HepG2 (cell line): ENCODE data around the gene DNMT3A. TPM values are rescaled to one million over a fixed set of nuclear protein-coding genes. Genes with fewer than 3 reads are reported as not detected.

Experiments
- ATAC-seq: fragments of 200-7000 bp; cut with Tn5 transposase; 3 replicates; pipeline ENCODE4 v1.9.1; 2020; ENCODE audit warnings: mild to moderate bottlenecking, moderate library complexity
- BruUV-seq: library from RNA; stranded (reverse); fragments of 400-500 nt; replicated peaks from 2 replicates; lab custom pipeline; 2021; lab: Mats Ljungman, UMichigan
- CTCF ChIA-PET: fragments of 300-600 bp; formaldehyde crosslinking; extraction: SDS; loops from one replicate; lab custom pipeline; 2021; ENCODE audit warnings: low total read pairs, inconsistent platforms, low intra/inter-chr PET ratio; lab: Yijun Ruan, JAX
- POLR2A ChIA-PET: fragments of 350-600 bp; sonication (Branson Sonifier 250); formaldehyde crosslinking; loops from one replicate; lab custom pipeline; 2020; ENCODE audit warnings: antibody characterized with exemption, inconsistent platforms; lab: Yijun Ruan, JAX
- DNase-seq: peaks from one replicate; pipeline ENCODE4 v3.0.0-alpha.2; 2015; ENCODE audit warnings: low spot score
- FAIRE-seq: peaks from 3 replicates; lab custom pipeline; 2011; peaks lifted over from hg19 to GRCh38; lab: Jason Lieb, UNC
- H2AFZ ChIP-seq: one replicate; pipeline ENCODE4 v1.6.1; 2011; ENCODE audit warnings: low read length, inconsistent platforms
- H3K27ac ChIP-seq: fragments of 300-600 bp; 3 replicates; pipeline ENCODE4 v1.8.0; 2011; ENCODE audit warnings: mixed run types, mild to moderate bottlenecking, mixed read lengths, low read length, inconsistent platforms; ENCODE audit not compliant: insufficient read depth; ENCODE audit errors: extremely low read length
- H3K27me3 ChIP-seq, 2 experiments: fragments of 200-600 bp in 1 of 2; 2 replicates in 1 of 2; 3 replicates in 1 of 2; pipeline versions ENCODE4 v1.6.0 to v1.8.0; 2011; ENCODE audit warnings: low read length in 2 of 2, mild to moderate bottlenecking in 2 of 2, moderate library complexity in 2 of 2, inconsistent platforms in 1 of 2; ENCODE audit not compliant: insufficient read depth in 2 of 2, control insufficient read depth in 1 of 2
- H3K36me3 ChIP-seq, 2 experiments: fragments of 200-600 bp in 1 of 2; replicated peaks in 1 of 2; 2 replicates in 1 of 2; 3 replicates in 1 of 2; pipeline versions ENCODE4 v1.5.1 to v1.8.0; 2011; ENCODE audit warnings: low read length in 2 of 2, inconsistent platforms in 1 of 2; ENCODE audit not compliant: insufficient read depth in 2 of 2, control insufficient read depth in 1 of 2
- H3K4me1 ChIP-seq: 2 replicates; pipeline ENCODE4 v1.5.1; 2012; ENCODE audit warnings: low read length, inconsistent platforms; ENCODE audit not compliant: insufficient read depth
- H3K4me2 ChIP-seq: 2 replicates; pipeline ENCODE4 v1.6.0; 2011; ENCODE audit warnings: low read depth, low read length, inconsistent platforms
- H3K4me3 ChIP-seq, 3 experiments: fragments of 200-600 bp in 1 of 3; sonication (generic), shearing (Covaris generic) in 1 of 3; replicated peaks in 1 of 3; 2 replicates each; pipeline ENCODE4 v1.5.1; 2011 to 2016; ENCODE audit warnings: low read length in 3 of 3, inconsistent platforms in 2 of 3, low read depth in 2 of 3, mild to moderate bottlenecking in 2 of 3, control low read depth in 1 of 3, mixed read lengths in 1 of 3; ENCODE audit not compliant: insufficient read depth in 1 of 3
- H3K79me2 ChIP-seq: one replicate; pipeline ENCODE4 v1.6.1; 2011; ENCODE audit warnings: low read length, inconsistent platforms; ENCODE audit not compliant: insufficient read depth
- H3K9ac ChIP-seq: 2 replicates; pipeline ENCODE4 v1.6.0; 2011; ENCODE audit warnings: mild to moderate bottlenecking, low read depth, low read length, inconsistent platforms; ENCODE audit not compliant: insufficient read depth
- H3K9me3 ChIP-seq: 2 replicates; pipeline ENCODE4 v1.5.1; 2012; ENCODE audit warnings: mild to moderate bottlenecking, low read length
- H4K20me1 ChIP-seq: 2 replicates; pipeline ENCODE4 v1.6.0; 2011; ENCODE audit warnings: inconsistent platforms, mild to moderate bottlenecking, low read length, moderate library complexity; ENCODE audit not compliant: insufficient read depth
- CEBPG ChIP-seq: IDR thresholded peaks from 2 replicates; pipeline ENCODE4 v1.6.1; 2016
- JDP2 ChIP-seq: sonication (generic); formaldehyde crosslinking; IDR thresholded peaks from 2 replicates; pipeline ENCODE4 v1.8.1; 2022; ENCODE audit warnings: missing genetic modification reagents, borderline replicate concordance
- KLF15 ChIP-seq: sonication (generic); formaldehyde crosslinking; IDR thresholded peaks from 2 replicates; pipeline ENCODE4 v1.8.1; 2023; ENCODE audit warnings: borderline replicate concordance, mild to moderate bottlenecking, inconsistent platforms, missing genetic modification reagents, mixed read lengths
- MIER3 ChIP-seq: IDR thresholded peaks from 2 replicates; pipeline ENCODE4 v1.6.1; 2016; ENCODE audit warnings: missing compliant biosample characterization, borderline replicate concordance
- PTBP1 ChIP-seq: fragments of 200-400 bp; formaldehyde crosslinking; IDR thresholded peaks from 2 replicates; pipeline ENCODE4 v1.6.1; 2018; ENCODE audit warnings: low read length, low read depth; ENCODE audit not compliant: poor library complexity, severe bottlenecking
- RBM22 ChIP-seq: fragments of 200-400 bp; formaldehyde crosslinking; optimal IDR thresholded peaks from 2 replicates; pipeline ENCODE3; 2017; ENCODE audit warnings: mild to moderate bottlenecking, low read length, moderate library complexity
- SAP130 ChIP-seq: IDR thresholded peaks from 2 replicates; pipeline ENCODE4 v1.6.1; 2016; ENCODE audit warnings: low read depth
- SOX13 ChIP-seq, 3 experiments: fragments of 450-650 bp in 1 of 3; sonication (generic) in 1 of 3; formaldehyde crosslinking in 1 of 3; IDR thresholded peaks in 2 of 3; conservative IDR thresholded peaks in 1 of 3; 2 replicates each; pipeline versions ENCODE4 v1.5.0 to v1.6.1; 2016 to 2020; ENCODE audit warnings: antibody characterized with exemption in 1 of 3, mild to moderate bottlenecking in 1 of 3, missing compliant biosample characterization in 1 of 3, missing genetic modification reagents in 1 of 3, moderate library complexity in 1 of 3
- SPEN ChIP-seq: sonication (generic); formaldehyde crosslinking; IDR thresholded peaks from 2 replicates; pipeline ENCODE4 v1.5.1; 2020; ENCODE audit warnings: low read depth, mild to moderate bottlenecking, missing genetic modification reagents
- ZBTB14 ChIP-seq: sonication (generic); formaldehyde crosslinking; IDR thresholded peaks from 2 replicates; pipeline ENCODE4 v1.4.0; 2020; ENCODE audit warnings: missing genetic modification reagents
- ZNF317 ChIP-seq: sonication (generic); formaldehyde crosslinking; IDR thresholded peaks from 2 replicates; pipeline ENCODE4 v1.5.0; 2020; ENCODE audit warnings: mild to moderate bottlenecking, missing genetic modification reagents
- ZNF883 ChIP-seq: sonication (generic); formaldehyde crosslinking; IDR thresholded peaks from 2 replicates; pipeline ENCODE4 v1.5.1; 2020; ENCODE audit warnings: mild to moderate bottlenecking, missing genetic modification reagents; ENCODE audit errors: not compliant biosample characterization
- ZSCAN20 ChIP-seq: sonication (generic); formaldehyde crosslinking; IDR thresholded peaks from 2 replicates; pipeline ENCODE4 v1.4.0; 2020; ENCODE audit warnings: missing genetic modification reagents, mild to moderate bottlenecking, borderline replicate concordance
- WGBS: methylation state at CpG from one replicate; pipeline ENCODE4 v1.1.6; 2017; ENCODE audit warnings: low lambda C conversion rate; 5-methylcytosine and 5-hydroxymethylcytosine counted together
- in situ Hi-C: cut with HindIII; loops from 2 replicates; pipeline ENCODE4 v1.10.0; 2017; ENCODE audit warnings: low pct_unique_long_range_greater_than_20kb; ENCODE audit not compliant: extremely low pct_ligation_motif_present
- intact Hi-C: fragments of 100-400 bp; cut with micrococcal nuclease; formaldehyde crosslinking; loops from one replicate; pipeline ENCODE4 v1.10.0; 2022; ENCODE audit not compliant: unreplicated experiment
- polyA plus RNA-seq, 8 experiments: library from polyadenylated mRNA; depleted of rRNA in 3 of 8; stranded (reverse) in 7 of 8; unstranded in 1 of 8; fragments of >200 nt; fragmentation: Illumina TruSeq in 4 of 8; extraction: Trizol in 4 of 8; gene quantifications; 2 replicates each; pipeline versions ENCODE4 v1.2.1 to v1.2.3, GENCODE V29; 2011 to 2016; ENCODE audit warnings: low read depth in 4 of 8, missing spikeins in 1 of 8, mixed read lengths in 1 of 8; ENCODE audit not compliant: insufficient read depth in 1 of 8
- total RNA-seq, 5 experiments: library from RNA; depleted of rRNA; stranded (reverse); fragments of >200 nt; fragmentation: Illumina TruSeq; extraction: Trizol; gene quantifications; 2 replicates each; pipeline ENCODE4 v1.2.3, GENCODE V29; 2016; ENCODE audit warnings: low read depth in 1 of 5

Gene DNMT3A
- total and polyA plus RNA-seq, 2 of the 13 experiments (the other 11 are each of a cell fraction or from before 2014, with no cell fraction given): 14.7 to 29.1 TPM

GRCh38 chr2:25229279-25230197, 112.2 kb downstream of the DNMT3A start:
- no peaks in the 10 kb centered on the region for H4K20me1 ChIP-seq
- ATAC-seq (peak; percentile 19), FAIRE-seq (no peak), DNase-seq (no peak)
- ChIA-PET CTCF (no interaction called here), POLR2A (interaction anchor here (1.1 to 2.8 kb wide), 3 partner anchors 10 to 188 kb away, joined by 6 to 17 read pairs (median 7); partner anchors contain the start of gene EFR3B)
- no peak overlapping the region for H2AFZ ChIP-seq
- no peak overlapping the region for H3K4me3 ChIP-seq
- peaks cover 9% of the 10 kb centered on the region for H3K4me1 ChIP-seq
- H3K9me3 ChIP-seq: no peaks in the 10 kb centered on the region
- no peak overlapping the region for H3K9ac ChIP-seq
- H3K27me3 ChIP-seq: 0 out of 5 replicates have a peak, but pooled peaks cover 0 to 1% of the 10 kb centered on the region in 2 experiments
- WGBS: 76% methylated on average over 14 of the region's 15 CpGs
- no peak overlapping the region for H3K27ac ChIP-seq
- no peak for TF ChIP-seq SOX13 (IDR thresholded peaks at IDR 0.05)
- no peak for TF ChIP-seq SOX13 (CRISPR knock-in tag; conservative IDR thresholded peaks at IDR 0.05 in 1 of 2, IDR thresholded peaks at IDR 0.05 in 1 of 2)
- TF ChIP-seq ZNF883 (CRISPR knock-in tag): no peak
- TF ChIP-seq SPEN (CRISPR knock-in tag): no peak
- no peak for TF ChIP-seq KLF15 (CRISPR knock-in tag)
- no peak for TF ChIP-seq ZNF317 (CRISPR knock-in tag)
- TF ChIP-seq ZSCAN20: no peak
- no peak for TF ChIP-seq JDP2 (CRISPR knock-in tag)
- TF ChIP-seq SAP130 (CRISPR knock-in tag): no peak
- no peak for TF ChIP-seq RBM22
- no peak for TF ChIP-seq PTBP1
- no peak for TF ChIP-seq CEBPG (CRISPR knock-in tag)
- no peak for TF ChIP-seq ZBTB14 (CRISPR knock-in tag)
- no peak for TF ChIP-seq MIER3 (CRISPR knock-in tag)
- intact Hi-C loops: loop anchor here (1.0 kb wide), 1 partner anchor 20 kb away; no protein-coding TSS in a partner anchor
- H3K36me3 ChIP-seq: peaks cover 11 to 17% of the 10 kb centered on the region in 2 experiments
- BruUV-seq: no TSS peak
- in situ Hi-C loops: no loop called here
- H3K4me2 ChIP-seq: no peak overlapping the region
- no peaks in the 10 kb centered on the region for H3K79me2 ChIP-seq
